ENCODE measurements around the gene F9.
"Not testable (repeated sequence)": the region's sequence is repeated elsewhere in the genome, so short reads cannot be mapped to it uniquely, and the experiment has no call there.

F9 gene

GRCh38 chrX:139530550-139530949 is at the start of gene F9:
Gene F9, plus strand, starts transcription at chrX:139530739. Its CDS starts 26 bp downstream, at chrX:139530765.
- DNase-seq, result no peak

DNA sequence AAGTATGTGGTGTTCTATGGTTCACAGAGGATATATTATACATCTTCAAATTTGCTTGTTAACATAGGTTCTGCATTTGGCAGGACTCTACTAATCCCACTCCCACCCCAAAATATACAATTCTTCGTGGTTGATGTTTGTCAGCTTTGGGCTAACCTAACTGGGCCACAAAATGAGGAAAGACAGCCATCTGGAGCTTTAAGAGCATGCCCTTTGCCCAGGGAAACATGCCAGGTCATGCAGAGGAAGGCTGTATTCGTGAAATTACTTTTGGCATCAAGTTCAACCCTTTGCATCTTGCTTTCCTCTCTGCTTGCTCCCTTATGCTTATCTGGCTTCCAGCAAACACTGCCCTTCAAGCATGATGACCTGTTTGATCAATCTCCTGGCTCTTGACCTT is 46.8 kb upstream of the F9 start:
- no peak for DNase-seq

- DNase-seq, result no peak
These were observed 45.9 kb upstream of the F9 start for GRCh38 chrX:139484591-139484990.

- no peak for DNase-seq
These were observed 35.2 kb upstream of the F9 start for GRCh38 chrX:139495324-139495723.

GRCh38 chrX:139506333-139506732 is 24.2 kb upstream of the F9 start:
- DNase-seq, result no peak

DNA sequence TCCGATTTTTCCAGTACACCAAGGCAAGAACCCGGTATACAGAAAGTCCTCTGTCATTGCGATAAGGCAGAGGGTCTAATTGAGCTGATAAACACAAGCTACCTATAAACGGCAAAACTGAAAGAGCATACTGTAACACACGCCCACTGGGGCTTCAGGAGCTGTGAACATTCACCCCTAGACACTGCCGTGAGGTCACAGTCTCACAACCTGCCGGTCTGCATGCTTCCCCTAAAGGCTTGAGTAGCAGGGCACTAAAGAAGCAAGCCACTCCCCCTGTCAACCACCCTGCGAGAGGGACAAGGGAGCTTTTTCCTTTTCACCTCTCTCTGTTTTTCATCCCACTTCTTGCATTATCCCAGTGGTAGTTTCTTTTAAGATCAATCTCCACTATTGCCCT is 22.4 kb upstream of the F9 start:
- DNase-seq, result no peak

DNA sequence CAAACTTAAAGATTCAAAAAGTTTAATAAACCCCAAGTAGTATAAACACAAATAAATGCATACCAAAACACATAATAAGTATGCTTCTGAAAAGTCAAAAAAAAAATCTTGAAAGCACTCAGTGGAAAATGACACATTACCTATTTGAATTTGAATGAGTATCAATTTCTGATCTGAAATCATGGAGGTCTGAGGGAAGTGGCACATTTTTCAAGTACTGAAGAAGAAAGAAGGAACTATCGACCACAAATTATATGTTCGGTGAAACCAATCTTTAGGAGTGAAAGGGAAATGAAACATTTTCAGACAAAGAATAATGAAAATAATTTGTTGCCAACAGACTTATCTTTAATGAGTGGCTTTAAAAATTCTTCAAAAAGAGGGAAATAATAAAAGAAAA is 12.1 kb upstream of the F9 start:
- no peak for DNase-seq

DNA sequence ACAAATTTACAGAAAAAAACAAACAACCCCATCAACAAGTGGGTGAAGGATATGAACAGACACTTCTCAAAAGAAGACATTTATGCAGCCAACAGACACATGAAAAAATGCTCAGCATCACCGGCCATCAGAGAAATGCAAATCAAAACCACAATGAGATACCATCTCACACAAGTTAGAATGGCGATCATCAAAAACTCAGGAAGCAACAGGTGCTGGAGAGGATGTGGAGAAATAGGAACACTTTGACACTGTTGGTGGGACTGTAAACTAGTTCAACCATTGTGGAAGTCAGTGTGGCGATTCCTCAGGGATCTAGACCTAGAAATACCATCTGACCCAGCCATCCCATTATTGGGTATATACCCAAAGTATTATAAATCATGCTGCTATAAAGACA is 1.7 kb upstream of the F9 start:
- not testable (repeated sequence) for DNase-seq

- no peak for DNase-seq
These were observed 2.3 kb downstream of the F9 start for GRCh38 chrX:139532834-139533233.

DNA sequence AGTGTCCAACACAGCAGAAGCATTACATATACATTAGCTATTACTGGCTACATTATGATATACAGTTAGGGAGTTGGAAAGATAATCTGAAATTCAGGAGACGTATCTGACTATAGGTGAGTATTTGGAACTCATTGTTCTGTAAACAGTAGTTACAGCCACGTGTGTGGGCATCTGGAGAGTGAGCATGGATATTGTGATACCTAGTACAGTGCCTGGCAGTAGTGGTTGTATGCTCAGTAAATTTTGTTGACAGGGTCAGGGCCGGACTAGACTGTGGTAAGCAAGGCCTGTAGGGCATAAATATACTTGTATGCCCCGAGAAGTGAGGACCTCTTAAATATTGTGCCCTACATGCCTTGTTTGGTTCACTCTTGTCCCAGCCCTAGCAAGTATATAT is 2.9 kb downstream of the F9 start:
- DNase-seq, result no peak

DNA sequence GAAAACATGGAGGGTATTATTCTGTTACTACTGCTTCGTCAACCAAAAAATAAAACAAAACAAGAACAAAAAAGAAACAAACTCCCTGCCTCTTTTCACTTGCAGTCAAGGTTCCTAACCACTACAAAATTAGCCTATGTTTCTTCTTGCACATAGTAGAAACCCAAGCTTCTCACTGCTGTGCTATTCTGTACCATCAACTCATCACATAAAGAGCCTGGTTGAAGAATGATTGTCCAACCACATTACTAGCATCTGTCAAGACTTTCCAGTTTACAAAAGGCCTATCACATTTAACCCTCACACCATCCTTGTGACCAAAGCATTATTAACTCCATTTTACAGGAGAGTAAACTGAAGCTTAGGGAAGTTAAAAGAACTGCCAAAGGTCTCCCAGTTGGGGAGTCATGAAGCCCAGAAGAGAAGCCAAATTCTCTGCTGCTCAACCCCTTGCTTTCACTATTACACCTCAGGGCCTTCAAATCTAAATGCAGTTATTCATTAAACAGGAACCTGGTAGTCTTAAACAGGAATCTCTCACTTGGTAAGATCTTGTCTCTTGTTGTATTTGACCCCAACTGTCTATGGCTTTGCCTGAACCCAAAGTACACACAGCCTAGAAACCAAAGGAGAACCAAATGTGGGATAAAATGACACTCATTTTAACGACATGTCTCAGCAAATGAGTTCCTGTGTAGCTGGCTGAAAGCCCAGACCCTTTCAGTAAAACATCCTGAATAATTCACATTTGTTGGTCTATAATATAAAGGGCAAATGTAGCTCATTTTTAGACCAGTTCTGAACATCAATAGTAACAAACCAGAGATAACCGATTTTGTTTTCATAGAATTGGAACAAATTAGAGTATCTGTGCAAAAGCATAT is 8.6 kb downstream of the F9 start:
- DNase-seq, result no peak

DNA sequence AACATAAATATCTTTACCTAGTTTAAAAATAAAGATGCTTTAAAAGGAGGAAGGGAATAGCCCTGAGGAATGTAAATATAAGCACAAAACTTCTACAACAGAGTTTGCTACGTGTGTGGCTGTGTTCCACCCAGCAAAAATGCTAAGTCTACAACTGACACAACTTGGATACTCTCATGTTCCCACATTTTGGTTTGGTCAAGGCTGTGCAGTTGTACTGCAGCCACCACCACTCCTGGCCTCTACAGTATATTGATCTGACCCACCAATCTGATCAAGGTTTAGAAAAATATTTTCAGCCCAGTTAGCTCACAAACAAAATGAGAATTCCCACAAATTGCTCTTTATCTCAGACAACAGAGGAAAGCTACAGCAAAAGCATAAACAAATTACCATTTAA is 12.1 kb downstream of the F9 start:
- no peak for DNase-seq

GRCh38 chrX:139543920-139544319 is 13.4 kb downstream of the F9 start:
- no peak for DNase-seq

DNA sequence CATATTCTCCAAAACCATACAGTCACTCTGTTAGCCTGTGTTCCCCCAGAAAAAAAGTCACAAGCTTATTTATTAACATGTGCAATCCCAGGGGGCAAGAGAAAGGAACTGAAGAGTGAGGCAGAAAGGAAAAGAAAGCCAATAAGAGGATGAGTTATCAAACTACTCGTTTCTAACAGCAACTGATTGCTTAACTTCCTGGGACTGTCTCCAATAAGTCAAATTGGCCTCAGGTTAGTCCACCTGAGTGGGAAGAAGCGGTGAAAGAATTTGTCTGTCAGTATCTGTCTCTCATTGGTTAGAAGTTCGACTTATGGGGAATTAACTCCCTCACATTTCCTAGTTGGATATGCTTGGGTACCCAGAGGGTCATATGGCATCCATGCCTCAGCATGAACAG is 14.1 kb downstream of the F9 start:
- DNase-seq, result no peak

- no peak for DNase-seq
These were observed 23.8 kb downstream of the F9 start for GRCh38 chrX:139554376-139554775.

DNA sequence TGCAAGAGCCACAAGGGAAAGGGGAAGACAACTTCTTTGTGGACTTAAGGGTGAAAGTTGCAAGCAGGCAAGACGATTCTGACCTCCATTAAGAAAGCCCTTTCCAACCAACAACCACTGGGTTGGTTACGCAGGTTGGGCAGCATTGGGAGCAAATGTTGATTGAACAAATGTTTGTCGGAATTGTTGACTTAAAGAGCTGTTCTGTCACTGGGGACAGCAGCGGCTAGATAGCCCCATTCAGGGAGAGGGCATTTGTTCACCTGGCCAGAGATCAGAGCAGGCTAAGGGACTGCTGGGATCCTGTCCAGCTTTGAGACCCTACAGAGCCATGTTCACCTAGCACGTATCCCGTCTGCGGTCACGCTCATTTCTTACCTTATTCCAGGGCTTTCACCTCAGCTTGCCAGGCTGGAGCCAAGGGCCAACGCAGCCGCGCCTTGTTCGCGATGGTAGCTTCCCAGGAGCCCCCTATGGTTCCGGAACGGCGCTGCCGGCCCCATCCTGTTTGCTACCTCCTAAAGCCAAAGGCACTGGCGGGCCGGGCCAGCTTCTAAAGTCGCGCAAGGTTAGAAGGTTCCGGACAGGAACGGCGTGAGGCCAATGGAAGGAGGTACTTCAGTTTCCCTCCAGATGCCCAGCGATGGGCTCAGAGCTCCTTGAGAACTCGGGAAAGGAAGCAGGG is 24.6 kb downstream of the F9 start:
- DNase-seq, result no peak

DNA sequence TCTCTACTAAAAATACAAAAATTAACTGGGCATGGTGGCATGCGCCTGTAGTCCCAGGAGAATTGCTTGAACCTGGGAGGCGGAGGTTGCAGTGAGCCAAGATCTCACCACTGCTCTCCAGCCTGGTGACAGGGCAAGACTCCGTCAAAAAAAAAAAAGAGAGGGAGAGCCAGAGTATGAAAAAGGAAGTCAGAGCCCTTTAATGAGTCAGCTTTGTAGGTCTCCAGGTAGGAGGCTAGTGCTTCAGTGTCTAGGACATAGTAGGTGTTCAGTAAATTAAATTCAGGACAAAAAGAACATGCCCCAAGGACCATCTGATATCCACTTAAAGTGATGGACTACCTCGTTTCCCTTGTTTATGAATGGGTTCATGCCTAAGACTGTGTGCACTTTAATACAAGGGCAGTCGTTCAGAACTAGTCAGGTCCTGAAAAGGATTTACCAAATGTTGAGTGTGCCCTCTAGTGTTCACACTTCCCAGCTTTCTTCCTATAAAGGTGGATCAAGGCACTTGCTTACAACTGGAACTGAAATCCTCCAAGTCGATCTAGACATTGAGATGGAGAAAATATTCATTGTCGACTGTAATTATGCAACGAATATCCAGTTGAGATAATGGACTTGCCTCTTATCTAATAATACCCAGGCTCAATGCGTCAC is 29.0 kb downstream of the F9 start:
- DNase-seq, result no peak

DNA sequence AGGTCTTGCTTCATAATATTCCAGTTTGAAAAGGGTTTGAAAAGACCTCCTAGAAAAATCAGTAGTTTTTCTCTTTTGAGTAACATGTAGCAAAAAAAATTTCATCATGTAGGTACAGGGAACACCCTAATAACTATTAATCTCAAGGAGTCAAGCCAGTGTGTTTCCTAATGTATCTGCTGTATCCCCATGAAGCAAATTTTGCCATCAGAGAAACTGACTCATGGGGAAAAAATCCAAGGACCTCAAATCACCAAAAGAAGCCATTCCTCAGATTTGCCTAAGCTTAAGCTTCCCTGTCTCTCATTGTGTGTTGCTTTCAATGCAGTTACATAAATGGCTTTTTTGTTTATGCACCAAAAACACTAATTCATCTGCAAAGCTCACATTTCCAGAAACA is 29.7 kb downstream of the F9 start:
- no peak for DNase-seq

GRCh38 chrX:139563251-139563650 is 32.7 kb downstream of the F9 start:
- DNase-seq, result no peak

DNA sequence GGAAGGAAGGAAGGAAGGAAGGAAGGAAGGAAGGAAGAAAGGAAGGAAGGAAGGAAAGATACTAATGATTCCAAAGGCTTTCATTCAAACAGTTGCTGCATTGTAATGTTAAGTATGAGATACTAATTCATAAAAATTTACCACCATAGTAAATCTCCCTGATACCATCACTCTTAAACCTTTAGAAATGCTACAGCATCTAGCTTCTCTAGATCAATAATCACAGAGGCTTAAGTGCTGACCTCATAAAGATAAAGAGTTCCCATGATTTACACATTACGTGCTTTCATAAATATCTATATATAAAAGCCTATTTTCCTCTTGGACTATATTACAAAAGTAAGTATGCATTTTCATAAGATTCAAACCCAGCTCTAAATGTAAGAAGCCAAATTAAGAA is 36.4 kb downstream of the F9 start:
- no peak for DNase-seq

DNA sequence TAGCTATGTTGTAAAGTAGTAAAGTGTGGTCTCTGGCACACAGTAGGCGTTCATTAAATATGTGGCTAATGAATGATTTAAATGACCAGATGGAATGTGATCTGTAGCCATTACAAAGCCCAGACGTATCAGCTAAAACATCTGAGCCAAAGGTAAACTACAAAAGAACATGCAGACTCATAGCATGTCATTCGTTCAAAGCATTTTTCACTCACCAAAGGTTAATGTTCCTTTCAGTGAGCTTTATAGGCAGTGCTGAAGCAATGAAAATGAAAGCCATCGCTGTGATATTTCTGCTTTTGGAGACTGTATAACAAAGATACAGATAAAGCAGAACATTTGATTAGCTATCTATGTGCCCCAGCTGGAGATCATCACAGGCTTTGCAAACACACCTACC is 50.5 kb downstream of the F9 start:
- DNase-seq, result no peak

DNA sequence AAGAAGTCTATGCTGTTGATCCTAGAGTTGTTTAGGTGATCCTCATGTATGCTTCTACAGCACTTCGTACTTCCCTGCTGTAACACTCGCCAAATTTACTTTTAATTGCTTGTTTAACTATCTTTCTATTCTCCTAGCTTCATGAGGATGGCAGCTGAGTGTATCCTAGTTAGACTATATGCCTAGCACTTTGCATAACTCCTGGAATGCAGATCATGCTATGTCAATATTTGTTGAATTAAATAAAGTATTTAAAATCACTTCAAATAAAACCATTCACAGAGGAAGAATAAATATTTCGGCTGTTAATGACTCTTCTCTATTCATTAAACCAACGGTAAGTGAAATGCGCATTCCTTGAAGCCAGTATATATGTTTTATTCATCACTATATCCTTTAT is 55.1 kb downstream of the F9 start:
- DNase-seq, result no peak

- no peak for DNase-seq
These were observed 65.5 kb downstream of the F9 start for GRCh38 chrX:139596068-139596467.

- DNase-seq, result no peak
These were observed 69.6 kb downstream of the F9 start for GRCh38 chrX:139600105-139600504.

Measured in activated CD4-positive, alpha-beta T cell treated with anti-CD3 and anti-CD28 coated beads for 1 hour (primary cell).